ENCODE measurements around the gene SEH1L.

Gene SEH1L

DNA sequence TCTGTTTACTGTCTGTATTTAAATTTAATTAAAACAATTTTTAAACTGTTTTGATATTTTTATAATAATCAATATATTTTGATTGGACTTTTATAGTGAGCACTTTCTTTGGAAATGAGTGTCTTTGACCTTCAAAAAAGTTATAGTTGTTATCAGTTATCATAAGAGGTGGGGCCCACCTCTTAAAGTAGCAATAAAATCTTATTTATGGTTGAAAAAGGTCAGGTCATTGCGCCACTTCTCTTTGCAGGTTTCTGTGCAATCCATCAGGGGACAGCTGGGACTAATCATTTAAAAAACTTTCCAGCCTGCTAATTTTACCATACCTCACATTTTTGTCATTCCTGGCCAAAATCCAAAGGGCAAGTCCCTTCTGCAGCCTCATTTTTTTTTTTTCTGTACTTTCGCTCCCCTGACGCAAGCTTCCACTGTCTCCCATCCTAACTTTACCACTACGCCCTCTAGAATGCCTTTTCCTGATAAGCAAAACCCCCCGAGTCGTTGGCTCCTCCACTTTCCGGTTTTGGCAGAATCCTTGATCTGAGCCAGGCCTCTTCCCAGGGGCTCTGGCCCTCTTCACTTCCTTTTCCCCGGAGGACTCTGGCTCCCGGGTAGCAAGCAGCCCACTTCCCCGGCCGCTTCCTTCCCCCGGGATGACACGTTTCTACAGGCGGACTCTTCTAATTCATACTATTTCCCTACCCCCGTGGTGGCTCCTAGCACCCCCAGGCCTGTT is 1.1 kb upstream of the SEH1L start:
- Histone ChIP-seq H3K4me3 (ENCODE audit: low read depth, low read length) (peak overlapping the region; percentile 79), H3K36me3 (peaks cover 11% of the 10 kb centered on the region), H3K27ac (peak overlapping the region; percentile 79), H3K27me3 (ENCODE audit: insufficient read depth, low read depth, severe bottlenecking) (no peaks in the 10 kb centered on the region), H3K9me3 (ENCODE audit: severe bottlenecking) (peaks cover 3% of the 10 kb centered on the region)
- TF ChIP-seq, protein P1, sequence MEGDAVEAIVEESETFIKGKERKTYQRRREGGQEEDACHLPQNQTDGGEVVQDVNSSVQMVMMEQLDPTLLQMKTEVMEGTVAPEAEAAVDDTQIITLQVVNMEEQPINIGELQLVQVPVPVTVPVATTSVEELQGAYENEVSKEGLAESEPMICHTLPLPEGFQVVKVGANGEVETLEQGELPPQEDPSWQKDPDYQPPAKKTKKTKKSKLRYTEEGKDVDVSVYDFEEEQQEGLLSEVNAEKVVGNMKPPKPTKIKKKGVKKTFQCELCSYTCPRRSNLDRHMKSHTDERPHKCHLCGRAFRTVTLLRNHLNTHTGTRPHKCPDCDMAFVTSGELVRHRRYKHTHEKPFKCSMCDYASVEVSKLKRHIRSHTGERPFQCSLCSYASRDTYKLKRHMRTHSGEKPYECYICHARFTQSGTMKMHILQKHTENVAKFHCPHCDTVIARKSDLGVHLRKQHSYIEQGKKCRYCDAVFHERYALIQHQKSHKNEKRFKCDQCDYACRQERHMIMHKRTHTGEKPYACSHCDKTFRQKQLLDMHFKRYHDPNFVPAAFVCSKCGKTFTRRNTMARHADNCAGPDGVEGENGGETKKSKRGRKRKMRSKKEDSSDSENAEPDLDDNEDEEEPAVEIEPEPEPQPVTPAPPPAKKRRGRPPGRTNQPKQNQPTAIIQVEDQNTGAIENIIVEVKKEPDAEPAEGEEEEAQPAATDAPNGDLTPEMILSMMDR (IDR thresholded peaks at IDR 0.05; ENCODE audit: low read depth, low read length): no peak
- DNase-seq: peak; percentile 27

DNA sequence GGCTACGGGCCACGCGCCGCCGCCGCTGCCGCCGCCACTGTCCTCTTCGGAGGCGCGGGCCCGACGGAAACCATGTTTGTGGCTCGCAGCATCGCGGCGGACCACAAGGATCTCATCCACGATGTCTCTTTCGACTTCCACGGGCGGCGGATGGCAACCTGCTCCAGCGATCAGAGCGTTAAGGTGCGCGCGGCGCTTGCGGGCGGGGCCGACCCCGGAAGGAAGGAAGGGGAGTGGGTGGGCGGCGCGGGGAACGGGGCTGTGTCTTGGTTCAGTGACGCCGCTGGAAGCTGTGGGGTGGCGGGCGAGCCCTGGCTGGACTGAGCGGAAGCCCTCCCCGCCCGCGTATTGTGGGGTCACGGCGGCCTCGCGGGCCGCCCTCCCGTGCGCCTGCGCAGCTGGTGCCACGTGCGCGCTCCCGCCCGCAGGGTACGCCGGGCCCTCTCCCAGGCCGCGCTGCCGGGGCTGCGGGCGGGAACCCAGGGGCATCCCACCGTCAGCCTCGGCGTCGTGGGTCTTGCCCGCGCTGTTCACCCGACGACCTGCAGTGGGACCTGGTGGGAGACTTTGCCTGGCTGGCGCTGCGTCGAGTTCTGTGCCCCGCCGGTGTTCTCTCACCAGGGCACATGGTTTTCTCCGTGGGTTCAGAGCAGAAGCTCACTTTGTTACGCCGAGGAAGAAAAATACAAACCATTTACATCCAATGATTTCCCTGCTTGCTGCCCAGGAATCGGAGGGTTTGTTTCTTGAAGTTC is 416 bp downstream of the SEH1L start:
- H3K36me3 ChIP-seq: peaks cover 16% of the 10 kb centered on the region
- H3K27me3 ChIP-seq (ENCODE audit: insufficient read depth, low read depth, severe bottlenecking): no peaks in the 10 kb centered on the region
- H3K9me3 ChIP-seq (ENCODE audit: severe bottlenecking): peaks cover 3% of the 10 kb centered on the region
- H3K4me3 ChIP-seq (ENCODE audit: low read depth, low read length): peak overlapping the region; percentile 76
- TF ChIP-seq, protein P1 (IDR thresholded peaks at IDR 0.05; ENCODE audit: low read depth, low read length): no peak
- DNase-seq: peak; percentile 96
- peak overlapping the region; percentile 97 for H3K27ac ChIP-seq

DNA sequence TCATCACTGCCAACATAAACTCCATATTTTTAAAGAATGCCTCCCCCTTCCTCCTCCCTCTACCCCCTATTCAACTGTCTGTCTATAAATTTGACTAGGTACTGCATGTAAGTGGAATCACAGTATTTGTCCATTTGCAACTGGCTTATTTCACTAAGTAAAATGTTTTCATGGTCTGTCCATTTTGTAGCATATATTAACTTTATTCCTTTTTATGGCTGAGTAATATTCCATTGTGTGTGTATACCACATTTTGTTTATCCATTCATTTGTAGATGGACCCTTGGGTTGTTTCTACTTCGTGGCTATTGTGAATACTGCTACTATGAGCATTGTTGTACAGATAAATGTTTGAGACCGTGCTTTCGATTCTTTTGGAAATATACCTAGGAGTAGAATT is 10.7 kb downstream of the SEH1L start:
- DNase-seq: no peak
- TF ChIP-seq, protein P1 (IDR thresholded peaks at IDR 0.05; ENCODE audit: low read depth, low read length): no peak
- no peak overlapping the region for H3K27ac ChIP-seq
- no peak overlapping the region for H3K4me3 ChIP-seq (ENCODE audit: low read depth, low read length)
- no peaks in the 10 kb centered on the region for H3K27me3 ChIP-seq (ENCODE audit: insufficient read depth, low read depth, severe bottlenecking)
- H3K36me3 ChIP-seq: peaks cover 64% of the 10 kb centered on the region
- H3K9me3 ChIP-seq (ENCODE audit: severe bottlenecking): no peaks in the 10 kb centered on the region

DNA sequence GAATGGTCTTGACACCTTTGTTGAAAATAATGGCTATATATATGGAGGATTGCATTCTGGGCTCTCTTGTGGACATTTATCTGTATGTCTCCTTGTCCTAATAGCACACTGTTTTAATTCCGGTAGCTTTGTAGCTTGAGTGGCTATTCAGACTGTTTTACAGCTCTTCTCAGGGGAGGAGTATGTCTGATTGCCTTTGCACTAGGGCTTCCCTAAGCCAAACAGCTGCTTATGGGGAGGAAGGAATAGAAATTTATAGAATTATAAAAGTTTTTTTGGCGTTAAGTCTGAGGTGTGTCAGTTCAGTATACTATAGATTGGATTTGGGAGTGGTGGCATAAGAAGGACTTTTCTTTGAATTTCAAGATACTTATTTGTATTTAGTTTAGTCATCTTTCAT is 12.6 kb downstream of the SEH1L start:
- DNase-seq: no peak
- H3K36me3 ChIP-seq: peaks cover 65% of the 10 kb centered on the region
- no peaks in the 10 kb centered on the region for H3K27me3 ChIP-seq (ENCODE audit: insufficient read depth, low read depth, severe bottlenecking)
- H3K4me3 ChIP-seq (ENCODE audit: low read depth, low read length): no peak overlapping the region
- TF ChIP-seq, protein P1 (IDR thresholded peaks at IDR 0.05; ENCODE audit: low read depth, low read length): no peak
- no peaks in the 10 kb centered on the region for H3K9me3 ChIP-seq (ENCODE audit: severe bottlenecking)
- H3K27ac ChIP-seq: no peak overlapping the region

DNA sequence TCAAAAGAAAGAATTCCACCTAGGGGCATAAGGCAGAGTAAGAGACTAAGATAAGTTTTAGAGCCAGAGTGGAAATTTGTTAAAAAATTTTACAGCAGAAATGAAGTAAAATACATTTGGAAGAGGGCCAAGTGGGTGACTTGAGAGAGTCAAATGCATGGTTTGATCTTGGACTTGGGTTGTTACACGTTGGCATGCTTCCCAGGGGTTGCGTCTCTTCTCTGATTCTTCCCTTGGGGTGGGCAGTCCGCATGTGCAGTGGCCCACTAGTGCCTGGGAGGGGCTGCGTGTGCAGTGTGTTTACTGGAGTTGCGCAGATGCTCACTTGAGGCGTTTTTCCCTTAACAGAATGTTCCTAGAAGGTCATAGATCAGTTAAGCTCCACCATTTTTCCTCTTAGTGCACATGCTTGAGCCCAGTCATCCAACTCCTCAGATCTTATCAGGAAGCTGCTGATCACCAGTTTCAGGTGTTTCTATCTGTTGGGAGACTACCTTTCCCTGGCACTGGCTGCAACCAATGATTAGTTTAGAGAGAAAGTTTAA is 13.1 kb downstream of the SEH1L start:
- Histone ChIP-seq H3K27me3 (ENCODE audit: insufficient read depth, low read depth, severe bottlenecking) (no peaks in the 10 kb centered on the region), H3K4me3 (ENCODE audit: low read depth, low read length) (no peak overlapping the region), H3K36me3 (peaks cover 64% of the 10 kb centered on the region), H3K27ac (no peak overlapping the region), H3K9me3 (ENCODE audit: severe bottlenecking) (no peaks in the 10 kb centered on the region)
- no peak for DNase-seq
- TF ChIP-seq, protein P1 (IDR thresholded peaks at IDR 0.05; ENCODE audit: low read depth, low read length): no peak

All from WERI-Rb-1 (cell line).